Measurements from ENCODE around the gene HIGD1B. TPM values are rescaled to one million over a fixed set of nuclear protein-coding genes. Genes with fewer than 3 reads are reported as not detected.

The HIGD1B gene
- total and polyA plus RNA-seq, 10 of the 15 experiments (the other 5 are each of a cell fraction or from before 2014, with no cell fraction given): 1.0 TPM; not detected in 9

GRCh38 chr17:44880062-44880461, 32.4 kb downstream of the HIGD1B start:
- Histone ChIP-seq H4K20me1 (ENCODE audit: control insufficient read depth, insufficient read depth) (no peaks in the 10 kb centered on the region; the same call in 1 of the 2 replicates), H3K27ac (ENCODE audit: control insufficient read depth, insufficient read depth) (no peak overlapping the region), H3K4me3 (no peak overlapping the region), H3K9ac (ENCODE audit: control insufficient read depth, insufficient read depth, low read length) (no peak overlapping the region), H3K27me3 (replicated peaks in 1 of 2; ENCODE audit: control insufficient read depth in 2 of 2, insufficient read depth in 2 of 2, low read length in 1 of 2) (no peaks in the 10 kb centered on the region), H3K4me2 (ENCODE audit: control insufficient read depth, insufficient read depth) (no peak overlapping the region), H2AFZ (ENCODE audit: control insufficient read depth, low read depth, low read length) (no peak overlapping the region), H3K4me1 (ENCODE audit: control insufficient read depth, insufficient read depth, low read length) (no peaks in the 10 kb centered on the region), H3K36me3 (ENCODE audit: control insufficient read depth in 2 of 2, insufficient read depth in 2 of 2, low read length in 1 of 2) (peaks cover 17 to 34% of the 10 kb centered on the region in 2 experiments), H3K9me3 (replicated peaks; ENCODE audit: control insufficient read depth, insufficient read depth, low read length) (no peaks in the 10 kb centered on the region), H3K79me2 (ENCODE audit: control insufficient read depth, insufficient read depth, low read length) (no peaks in the 10 kb centered on the region)
- no peak for DNase-seq (ENCODE audit: low read depth, low spot score)
- WGBS (ENCODE audit: insufficient coverage, insufficient replicate concordance, low lambda C conversion rate, missing lambda C conversion rate): 100% methylated on average over 2 of the region's 2 CpGs
- in situ Hi-C loops (cut with MboI): no loop called here
- BruUV-seq (replicated peaks): no TSS peak
- POLR2A ChIA-PET: no interaction called here
- RAD21 ChIA-PET (ENCODE audit: unreplicated experiment): no interaction called here
- TF ChIP-seq WRNIP1 (IDR thresholded peaks at IDR 0.05; ENCODE audit: borderline replicate concordance, low read depth, low read length) (no peak), MYB (IDR thresholded peaks at IDR 0.05; ENCODE audit: borderline replicate concordance, low read depth, low read length) (no peak), NBN (IDR thresholded peaks at IDR 0.05) (no peak), POLR2AphosphoS2 (IDR thresholded peaks at IDR 0.05; ENCODE audit: low read depth, low read length) (no peak), HDGF (IDR thresholded peaks at IDR 0.05) (no peak), SIN3A (IDR thresholded peaks at IDR 0.05; ENCODE audit: low read depth, low read length) (no peak), CREM (IDR thresholded peaks at IDR 0.05; ENCODE audit: low read depth) (no peak), CTCF (IDR thresholded peaks at IDR 0.05 in 2 of 3, conservative IDR thresholded peaks at IDR 0.05 in 1 of 3; ENCODE audit: control insufficient read depth in 2 of 3, extremely low read depth in 1 of 3, insufficient read depth in 1 of 3, low read depth in 3 of 3, low read length in 3 of 3) (no peak)
- TF ChIP-seq, protein P1, sequence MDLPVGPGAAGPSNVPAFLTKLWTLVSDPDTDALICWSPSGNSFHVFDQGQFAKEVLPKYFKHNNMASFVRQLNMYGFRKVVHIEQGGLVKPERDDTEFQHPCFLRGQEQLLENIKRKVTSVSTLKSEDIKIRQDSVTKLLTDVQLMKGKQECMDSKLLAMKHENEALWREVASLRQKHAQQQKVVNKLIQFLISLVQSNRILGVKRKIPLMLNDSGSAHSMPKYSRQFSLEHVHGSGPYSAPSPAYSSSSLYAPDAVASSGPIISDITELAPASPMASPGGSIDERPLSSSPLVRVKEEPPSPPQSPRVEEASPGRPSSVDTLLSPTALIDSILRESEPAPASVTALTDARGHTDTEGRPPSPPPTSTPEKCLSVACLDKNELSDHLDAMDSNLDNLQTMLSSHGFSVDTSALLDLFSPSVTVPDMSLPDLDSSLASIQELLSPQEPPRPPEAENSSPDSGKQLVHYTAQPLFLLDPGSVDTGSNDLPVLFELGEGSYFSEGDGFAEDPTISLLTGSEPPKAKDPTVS (IDR thresholded peaks at IDR 0.05; ENCODE audit: low read depth, low read length): no peak
- CTCF ChIA-PET: interaction anchor here (2.5 kb wide), 1 partner anchor 101 kb away, joined by 21 read pairs; no protein-coding TSS in a partner anchor
- intact Hi-C loops (cut with micrococcal nuclease; ENCODE audit: unreplicated experiment): no loop called here
- SMC1A ChIA-PET (ENCODE audit: uncharacterized antibody, unreplicated experiment): no interaction called here
- no peak for FAIRE-seq
- no peak for ATAC-seq

Measured in GM12878 (cell line).